HG02798 (cell line): ENCODE data around the gene ARL2.
"Not testable (repeated sequence)": the region's sequence is repeated elsewhere in the genome, so short reads cannot be mapped to it uniquely, and the experiment has no call there.

Experiments used
- ATAC-seq: cut with Tn5 transposase; IDR thresholded peaks from one replicate; pipeline ENCODE4 v1.9.1; 2021; ENCODE audit warnings: mild to moderate bottlenecking; ENCODE audit not compliant: unreplicated experiment, poor library complexity

Gene ARL2

DNA sequence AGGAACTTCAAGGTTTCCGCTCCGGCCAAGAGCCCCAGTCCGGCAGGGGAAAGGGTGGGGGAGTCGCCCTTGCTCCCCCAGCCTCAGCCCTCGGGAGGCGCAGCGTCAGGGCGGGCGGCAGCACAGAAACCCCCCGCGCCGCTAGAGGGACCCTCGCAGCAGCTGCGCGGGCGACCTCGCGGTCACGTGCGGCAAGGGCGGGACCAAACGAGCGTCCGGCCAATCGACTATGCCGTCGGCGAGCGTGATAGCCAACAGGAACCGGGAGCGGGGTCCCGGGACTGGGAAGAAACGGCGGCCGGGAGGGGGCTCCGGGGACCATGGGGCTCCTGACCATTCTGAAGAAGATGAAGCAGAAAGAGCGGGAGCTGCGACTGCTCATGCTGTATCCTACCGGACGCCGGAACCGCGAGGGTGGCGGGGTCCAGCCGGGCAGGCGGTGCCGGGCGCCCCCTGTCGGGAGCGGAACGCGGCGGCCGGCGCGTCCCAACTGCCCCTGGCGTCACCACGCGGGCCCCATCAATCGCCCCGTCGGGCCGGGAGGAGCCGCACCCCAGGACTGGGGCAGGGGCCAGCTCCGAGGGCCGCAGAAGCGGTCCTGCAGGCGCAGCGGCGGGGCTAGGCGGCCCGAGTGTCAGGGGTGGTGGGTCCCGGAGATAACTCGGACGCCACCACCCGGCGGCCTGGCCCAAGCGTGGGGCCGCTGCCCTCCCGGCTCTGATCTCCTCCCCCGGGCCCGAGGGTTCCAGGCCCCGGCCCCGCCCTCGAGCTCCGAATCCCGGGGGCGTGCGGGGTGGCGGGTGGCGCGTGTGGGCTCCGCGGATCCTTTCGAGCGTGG is at the start of gene ARL2:
Gene ARL2, plus strand, starts transcription at position 273 of the 838 bp plus-strand sequence. Its CDS starts 48 bp downstream, at position 321.
- ATAC-seq, result peak; percentile 84

GRCh38 chr11:64967375-64967774 is 46.6 kb upstream of the ARL2 start:
- ATAC-seq, result no peak

DNA sequence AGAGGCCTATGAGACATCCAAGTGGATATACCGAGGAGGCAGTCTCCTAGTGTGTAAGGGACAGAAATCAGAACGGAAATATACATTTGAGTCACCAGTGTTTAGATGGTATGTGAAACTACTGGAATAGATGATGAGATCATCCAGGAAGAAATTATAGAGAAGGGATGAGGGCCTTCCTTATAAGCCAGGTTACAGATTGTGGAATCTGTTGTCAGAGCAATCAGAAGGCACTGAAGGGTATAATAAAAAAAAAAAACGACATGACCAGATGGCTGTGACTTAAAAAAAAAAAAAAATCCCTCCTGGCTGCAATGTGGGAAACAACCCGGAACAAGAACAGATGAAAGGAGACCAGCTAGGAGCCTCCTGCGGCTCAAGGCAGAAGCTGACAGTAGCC is 44.8 kb upstream of the ARL2 start:
- no peak for ATAC-seq

GRCh38 chr11:64970731-64971151 is 43.2 kb upstream of the ARL2 start:
- ATAC-seq, result no peak

GRCh38 chr11:64971421-64972233 is 42.3 kb upstream of the ARL2 start, which contains the start of gene MAJIN:
TSS of gene MAJIN (minus strand) at chr11:64972108. CDS start at chr11:64959405, 12,703 bp downstream.
- ATAC-seq, result peak; percentile 57

DNA sequence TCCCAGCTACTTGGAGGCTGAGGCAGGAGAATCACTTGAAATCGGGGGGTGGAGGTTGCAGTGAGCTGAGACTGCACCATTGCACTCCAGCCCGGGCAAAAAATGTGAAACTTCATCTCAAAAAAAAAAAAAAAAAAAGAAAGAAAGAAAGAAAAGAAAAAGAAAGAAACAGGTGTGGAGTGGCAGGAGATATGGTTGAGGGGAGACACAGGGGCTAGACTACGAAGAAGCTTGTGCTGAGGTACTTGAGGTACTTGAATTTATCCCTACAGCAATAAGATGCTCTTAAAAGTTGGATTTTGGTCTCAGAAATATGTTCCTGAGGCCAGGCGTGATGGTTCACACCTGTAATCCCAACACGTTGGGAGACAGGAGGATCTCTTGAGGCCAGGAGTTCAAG is 39.8 kb upstream of the ARL2 start:
- ATAC-seq, result no peak

- ATAC-seq, result no peak
Observed at GRCh38 chr11:64976651-64977050, 37.3 kb upstream of the ARL2 start.

- ATAC-seq, result not testable (repeated sequence)
Observed at GRCh38 chr11:64983339-64983738, 30.6 kb upstream of the ARL2 start.

DNA sequence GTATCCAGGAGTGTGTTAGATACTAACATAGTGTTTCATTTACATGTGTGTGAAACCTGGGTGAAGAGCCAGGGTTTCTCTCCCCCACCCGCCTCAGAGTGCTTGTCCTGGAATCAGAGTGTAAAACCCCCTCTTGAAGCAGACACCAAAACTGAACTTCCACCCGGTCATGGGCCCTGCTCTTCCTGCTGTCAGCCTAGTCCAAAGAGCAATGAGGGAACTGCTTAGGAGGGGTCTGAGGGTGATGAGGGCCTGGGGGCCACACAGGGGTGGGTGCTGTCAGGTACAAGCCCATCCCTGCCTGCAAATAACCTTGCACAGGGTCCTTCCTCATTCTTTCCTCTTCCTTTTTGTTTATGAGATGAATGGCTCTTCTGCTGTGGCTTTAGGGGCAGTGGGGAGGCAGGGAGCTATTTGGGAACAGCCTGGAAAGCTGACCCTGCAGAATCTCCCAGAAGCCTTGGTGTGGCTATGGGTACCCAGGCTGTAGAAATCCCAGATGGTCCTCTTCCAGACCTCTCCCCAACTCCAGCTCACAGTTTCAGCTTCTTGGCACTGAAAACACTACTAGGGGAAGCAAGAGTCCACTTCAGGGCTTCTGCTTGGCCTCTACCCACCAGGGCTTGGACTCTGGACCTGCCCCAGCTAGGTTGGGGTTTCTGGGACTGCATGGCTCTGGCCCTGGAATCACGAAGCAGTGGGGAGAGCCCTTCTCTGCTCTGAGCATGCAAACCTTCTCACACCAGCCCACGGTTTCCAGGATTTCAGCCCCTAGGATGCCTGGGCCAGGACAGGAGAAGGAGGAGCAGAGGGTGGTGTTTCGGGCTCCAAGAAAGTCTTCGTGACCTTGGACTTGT is 25.7 kb upstream of the ARL2 start:
- no peak for ATAC-seq

DNA sequence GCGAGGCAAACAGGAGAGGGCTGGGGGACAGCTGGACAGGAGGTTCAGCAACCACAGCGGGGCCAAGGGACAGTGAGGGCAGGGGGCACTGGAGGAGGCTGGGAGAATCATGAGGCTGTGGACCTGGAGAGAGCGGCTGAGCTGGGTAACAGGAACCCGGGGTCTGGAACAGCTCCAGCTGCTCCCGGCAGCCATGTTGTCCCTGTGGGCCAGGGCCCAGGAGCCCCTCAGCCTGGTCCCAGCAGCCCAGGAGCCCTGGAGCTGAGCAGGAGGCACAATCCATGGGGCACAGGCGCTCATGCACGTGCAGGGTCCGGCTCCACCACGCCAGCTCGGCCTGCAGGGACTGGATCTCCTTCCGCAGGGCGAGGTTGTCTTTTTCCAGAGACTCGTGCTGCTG is 24.5 kb upstream of the ARL2 start:
- no peak for ATAC-seq

DNA sequence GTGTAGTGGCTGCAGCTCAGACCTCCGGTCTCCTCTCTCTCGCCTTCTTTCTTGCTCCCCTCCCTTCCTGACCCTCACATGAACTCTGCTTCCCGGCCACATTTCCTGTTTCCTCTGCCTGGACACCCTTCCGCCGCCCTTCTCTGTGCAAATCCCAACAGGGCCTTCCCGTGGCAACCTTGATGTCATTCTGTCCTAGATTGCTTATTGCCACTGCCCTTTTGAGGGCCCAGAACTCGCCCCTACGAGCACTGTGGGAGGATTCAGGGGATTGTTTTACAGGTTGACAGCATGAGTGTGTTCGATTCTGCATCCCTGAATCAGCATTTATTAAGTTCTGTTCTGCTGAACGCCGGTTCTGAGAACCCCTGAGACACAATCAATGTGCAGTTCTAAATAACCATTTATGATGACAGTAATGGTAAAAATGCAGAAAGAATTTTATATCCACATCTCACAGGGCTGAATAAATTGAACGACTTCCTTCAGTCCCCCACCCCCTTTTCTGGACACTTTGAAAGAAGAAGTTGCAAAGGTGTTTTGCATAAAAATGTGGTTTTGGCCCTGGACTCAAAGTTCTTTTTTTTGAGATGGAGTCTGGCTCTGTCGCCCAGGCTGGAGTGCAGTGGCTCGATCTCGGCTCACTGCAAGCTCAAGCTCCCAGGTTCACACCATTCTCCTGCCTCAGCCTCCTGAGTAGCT is 23.6 kb upstream of the ARL2 start:
- ATAC-seq, result no peak

- ATAC-seq, result no peak
Observed at GRCh38 chr11:64994318-64994717, 19.6 kb upstream of the ARL2 start.

DNA sequence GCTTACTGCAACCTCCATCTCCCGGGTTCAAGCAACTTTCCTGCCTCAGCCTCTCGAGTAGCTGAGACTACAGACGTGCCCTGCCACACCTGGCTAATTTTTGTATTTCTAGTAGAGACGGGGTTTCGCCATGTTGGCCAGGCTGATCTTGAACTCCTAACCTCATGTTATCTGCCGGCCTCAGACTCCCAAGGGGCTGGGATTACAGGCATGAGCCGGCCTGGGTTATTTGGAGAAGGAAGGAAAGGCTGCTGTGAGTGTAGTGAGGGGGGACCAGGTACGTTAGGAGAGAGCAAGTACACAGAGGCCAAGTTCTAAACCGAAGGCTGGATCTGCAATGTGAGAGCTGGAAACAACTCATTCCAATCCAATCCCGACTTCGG is 17.6 kb upstream of the ARL2 start:
- ATAC-seq, result no peak

DNA sequence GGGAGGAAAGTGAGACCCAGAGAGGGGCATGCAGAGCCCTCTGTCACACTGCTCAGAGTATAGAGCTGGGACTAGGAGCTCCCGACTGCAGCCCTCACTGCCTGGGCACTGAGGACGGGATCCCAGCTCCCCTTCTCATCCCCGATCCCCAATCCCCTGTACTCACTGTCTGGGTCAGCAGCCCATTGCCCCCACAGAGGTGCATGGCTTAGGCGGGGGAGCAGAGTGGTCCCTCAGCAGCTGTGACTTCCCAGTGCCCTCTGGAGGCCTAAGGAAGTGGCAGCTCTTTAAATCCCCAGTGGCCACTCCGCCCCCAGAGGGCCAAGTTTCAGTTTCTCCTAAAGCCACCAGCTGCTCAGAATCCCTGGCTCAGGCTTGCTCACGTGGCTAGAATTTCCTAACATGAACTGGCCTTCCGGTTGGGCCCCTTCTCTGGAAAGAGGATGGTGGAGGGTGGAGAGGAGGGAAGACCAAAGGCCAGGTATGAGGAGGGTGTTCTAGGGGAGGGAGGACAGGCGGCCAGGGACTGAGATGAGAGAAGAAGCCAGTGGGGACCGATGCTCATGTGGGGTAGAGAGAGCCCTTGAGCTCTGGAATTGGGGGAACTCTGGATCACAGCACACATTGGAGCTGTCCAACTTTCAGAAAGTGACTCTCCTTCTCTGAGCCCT is 17.1 kb upstream of the ARL2 start, which contains the start of gene BATF2:
Gene BATF2, minus strand, starts transcription at position 262 of the 671 bp plus-strand sequence. Its CDS starts 57 bp downstream, at position 205.
- no peak for ATAC-seq

DNA sequence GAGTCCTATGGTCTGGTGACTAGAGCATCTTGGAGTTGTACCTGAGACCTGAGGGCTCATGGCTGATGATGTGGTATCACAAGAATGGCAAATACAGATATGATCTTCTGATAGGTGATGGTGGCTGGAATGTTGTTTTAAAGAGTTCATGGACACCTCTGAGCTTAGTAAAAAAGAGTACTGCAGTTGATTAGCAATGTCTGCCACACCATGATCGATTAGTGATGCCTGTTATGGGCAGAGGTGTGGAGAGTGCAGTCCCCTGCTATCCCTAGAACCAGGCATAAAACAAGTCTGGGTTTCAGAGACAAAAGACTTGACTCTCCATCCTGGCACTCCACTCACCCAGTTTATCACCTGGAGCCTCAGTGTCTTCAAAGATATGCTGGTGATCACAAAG is 15.8 kb upstream of the ARL2 start:
- ATAC-seq, result no peak

GRCh38 chr11:64998690-64999431 is 15.1 kb upstream of the ARL2 start:
- no peak for ATAC-seq

DNA sequence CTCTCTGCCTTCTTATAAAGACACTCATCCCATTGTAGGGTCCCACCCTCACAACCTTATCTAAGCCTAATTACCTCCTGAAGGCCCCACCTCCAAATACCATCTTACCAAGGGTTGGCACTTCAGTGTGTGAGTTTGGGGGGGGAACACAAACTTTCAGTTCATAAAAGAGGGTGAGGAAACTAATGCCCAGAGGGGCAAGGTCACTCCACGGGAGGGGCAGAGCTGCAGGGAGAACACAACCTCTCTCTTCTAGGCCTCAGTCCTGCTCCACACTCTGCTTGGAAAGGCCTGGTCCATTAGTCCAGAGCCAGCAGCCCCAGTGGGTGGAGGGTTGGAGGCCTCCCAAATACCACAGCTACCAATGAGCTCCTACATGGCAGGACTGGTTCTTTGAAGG is 14.5 kb upstream of the ARL2 start:
- no peak for ATAC-seq

DNA sequence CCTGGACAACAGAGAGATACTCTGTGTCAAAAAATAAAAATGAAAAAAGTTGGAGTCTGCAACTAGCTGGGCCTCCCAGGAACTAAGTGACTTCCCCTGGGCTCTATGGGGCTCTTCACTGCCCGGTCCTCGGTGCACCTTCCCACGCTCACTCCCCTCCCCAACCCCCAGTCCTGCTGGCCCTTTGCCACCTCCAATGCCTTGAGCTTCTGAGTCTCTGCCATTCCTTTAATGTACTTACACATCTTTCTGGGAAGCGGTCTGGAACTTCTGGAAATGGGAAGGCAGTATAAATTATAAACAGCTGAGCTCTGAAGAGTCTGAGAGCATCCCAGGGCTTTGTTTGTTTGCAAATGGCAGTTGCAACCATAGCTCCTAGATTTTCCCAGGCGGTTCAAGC is 11.3 kb upstream of the ARL2 start:
- ATAC-seq, result no peak
